GM23338 (cell line): ENCODE data around the gene TRAPPC2. TPM values are rescaled to one million over a fixed set of nuclear protein-coding genes. Genes with fewer than 3 reads are reported as not detected.

Experiments
- polyA plus RNA-seq: library from polyadenylated mRNA; unstranded; fragments of >200 nt; fragmentation: Nextera tagmentation; extraction: Ambion mirVana; gene quantifications from 2 replicates; pipeline ENCODE4 v1.2.1, GENCODE V29; 2016
- total RNA-seq: library from RNA; depleted of rRNA; stranded (reverse); fragments of >200 nt; shearing (Covaris generic); gene quantifications from 2 replicates; pipeline ENCODE4 v1.2.3, GENCODE V29; 2014; rRNA removed

Gene TRAPPC2
- total and polyA plus RNA-seq, 2 experiments from 2014 or later: 11.7 to 14.6 TPM

Other genes with a start within 250 kb of the TRAPPC2 start
- gene EGFL6, start 165.0 kb downstream of the TRAPPC2 start, total RNA-seq: 2.6 and 2.8 TPM in 2 replicates
- gene EGFL6, start 165.0 kb downstream of the TRAPPC2 start, polyA plus RNA-seq: 1.2 and 1.4 TPM in 2 replicates
- 2.5 and 5.5 TPM in 2 replicates for gene TCEANC, start 81.5 kb downstream of the TRAPPC2 start, total RNA-seq
- 0.89 and 1.2 TPM in 2 replicates for gene TCEANC, start 81.5 kb downstream of the TRAPPC2 start, polyA plus RNA-seq
- 36.8 and 45.1 TPM in 2 replicates for gene RAB9A, start 45.5 kb downstream of the TRAPPC2 start, total RNA-seq
- gene RAB9A, start 45.5 kb downstream of the TRAPPC2 start, polyA plus RNA-seq: 42.5 and 43.3 TPM in 2 replicates
- 21.2 and 25.4 TPM in 2 replicates for gene OFD1, start 128 bp upstream of the TRAPPC2 start, total RNA-seq
- gene OFD1, start 128 bp upstream of the TRAPPC2 start, polyA plus RNA-seq: 34.1 and 55.0 TPM in 2 replicates
- gene GPM6B, start 82.5 kb upstream of the TRAPPC2 start, total RNA-seq: 92.2 and 95.4 TPM in 2 replicates
- gene GPM6B, start 82.5 kb upstream of the TRAPPC2 start, polyA plus RNA-seq: 76.4 and 82.6 TPM in 2 replicates